ENCODE results near the gene ZWILCH.

- TF ChIP-seq JUND (IDR thresholded peaks at IDR 0.05) = no peak
- no peak for TF ChIP-seq ATF3 (IDR thresholded peaks at IDR 0.05)
- TF ChIP-seq CTCF (IDR thresholded peaks at IDR 0.05; ENCODE audit: low read depth, low read length, missing input control) = no peak
- no peak for TF ChIP-seq REST (IDR thresholded peaks at IDR 0.05)
- TF ChIP-seq RXRA (IDR thresholded peaks at IDR 0.05) = no peak
- TF ChIP-seq ZBTB33 (IDR thresholded peaks at IDR 0.05) = no peak
- TF ChIP-seq YY1 (IDR thresholded peaks at IDR 0.05) = no peak
- TF ChIP-seq RAD21 (IDR thresholded peaks at IDR 0.05) = no peak
- no peak for TF ChIP-seq SP1 (IDR thresholded peaks at IDR 0.05)
- no peak for TF ChIP-seq HNF4G (IDR thresholded peaks at IDR 0.05)
- no peak for TF ChIP-seq EGR1 (IDR thresholded peaks at IDR 0.05; ENCODE audit: low read depth in 2 of 2)
These were observed 69.4 kb downstream of the ZWILCH start for GRCh38 chr15:66574596-66574950.
